Osteoblast (primary cell): ENCODE results near the gene ZNF350. TPM values are rescaled to one million over a fixed set of nuclear protein-coding genes. Genes with fewer than 3 reads are reported as not detected.

Source experiments
- DNase-seq: peaks from one replicate; pipeline ENCODE4 v3.0.0; 2011; ENCODE audit warnings: low spot score, mixed read lengths; ENCODE audit not compliant: insufficient read length; ENCODE audit errors: missing footprints
- H2AFZ ChIP-seq: 2 replicates; pipeline ENCODE4 v1.6.0; 2011; ENCODE audit warnings: mild to moderate bottlenecking, low read length
- H3K27ac ChIP-seq: 2 replicates; pipeline ENCODE4 v1.5.1; 2011; ENCODE audit warnings: mild to moderate bottlenecking, low read depth, low read length, moderate library complexity
- H3K27me3 ChIP-seq: 2 replicates; pipeline ENCODE4 v1.6.0; 2012; ENCODE audit warnings: mild to moderate bottlenecking, control low read depth, inconsistent platforms, low read length, moderate library complexity; ENCODE audit not compliant: insufficient read depth
- H3K36me3 ChIP-seq: 2 replicates; pipeline ENCODE4 v1.5.1; 2011; ENCODE audit warnings: mild to moderate bottlenecking, low read length, control low read depth, moderate library complexity; ENCODE audit not compliant: insufficient read depth
- H3K4me1 ChIP-seq: 2 replicates; pipeline ENCODE4 v1.5.1; 2011; ENCODE audit warnings: mild to moderate bottlenecking, low read length, control low read depth, moderate library complexity; ENCODE audit not compliant: insufficient read depth
- H3K4me2 ChIP-seq: 2 replicates; pipeline ENCODE4 v1.6.0; 2011; ENCODE audit warnings: mild to moderate bottlenecking, low read length; ENCODE audit not compliant: insufficient read depth
- H3K4me3 ChIP-seq: fragments of 200-600 bp; sonication (generic); 3 replicates; pipeline ENCODE4 v1.5.1; 2012; ENCODE audit warnings: mild to moderate bottlenecking, low read length, inconsistent platforms; ENCODE audit not compliant: insufficient read depth
- H3K79me2 ChIP-seq: 2 replicates; pipeline ENCODE4 v1.6.0; 2012; ENCODE audit warnings: mild to moderate bottlenecking, low read length, control low read depth, inconsistent platforms; ENCODE audit not compliant: insufficient read depth
- H3K9me3 ChIP-seq: 2 replicates; pipeline ENCODE4 v1.5.1; 2011; ENCODE audit warnings: low read depth, low read length, control low read depth
- H4K20me1 ChIP-seq: 2 replicates; pipeline ENCODE4 v1.6.0; 2012; ENCODE audit warnings: mild to moderate bottlenecking, low read length, control low read depth; ENCODE audit not compliant: insufficient read depth
- CTCF ChIP-seq: IDR thresholded peaks from 2 replicates; pipeline ENCODE4 v1.5.1; 2011; ENCODE audit warnings: mild to moderate bottlenecking, low read depth, low read length, moderate library complexity; ENCODE audit errors: extremely low read depth
- total RNA-seq: library from RNA; depleted of rRNA; stranded (reverse); fragments of >200 nt; gene quantifications from 2 replicates; pipeline ENCODE4 v1.2.3, GENCODE V29; 2012

The ZNF350 gene
- total RNA-seq, 1 donor, result 13.8 TPM

- Histone ChIP-seq H3K4me2 (peak within 1 kb of the TSS; percentile 82), H3K27me3 (no peaks in the 10 kb centered on the region), H4K20me1 (no peaks in the 10 kb centered on the region), H2AFZ (peak within 1 kb of the TSS; percentile 91), H3K4me1 (peaks cover 7% of the 10 kb centered on the region), H3K79me2 (peaks cover 13% of the 10 kb centered on the region), H3K27ac (peak within 1 kb of the TSS; percentile 35), H3K36me3 (peaks cover 15% of the 10 kb centered on the region), H3K4me3 (peak within 1 kb of the TSS; percentile 95), H3K9me3 (peaks cover 9% of the 10 kb centered on the region)
- TF ChIP-seq CTCF, result peak; percentile 27
- DNase-seq, result peak; percentile 89
These were observed 59.6 kb downstream of the ZNF350 start, which contains the start of gene ZNF613 for GRCh38 chr19:51926784-51927741. ZNF613 (plus strand) TSS chr19:51927472; CDS start chr19:51936221, 8,749 bp downstream.

GRCh38 chr19:51926426-51926783 is 60.2 kb downstream of the ZNF350 start:
- no peak for DNase-seq
- Histone ChIP-seq H4K20me1 (no peaks in the 10 kb centered on the region), H3K4me3 (peak overlapping the region; percentile 95), H3K27me3 (no peaks in the 10 kb centered on the region), H3K79me2 (peaks cover 13% of the 10 kb centered on the region), H3K4me2 (peak overlapping the region; percentile 82), H3K27ac (no peak overlapping the region), H2AFZ (peak overlapping the region; percentile 91), H3K4me1 (peaks cover 7% of the 10 kb centered on the region), H3K9me3 (peaks cover 13% of the 10 kb centered on the region), H3K36me3 (peaks cover 9% of the 10 kb centered on the region)
- TF ChIP-seq CTCF, result no peak

- Histone ChIP-seq H2AFZ (no peak overlapping the region), H3K79me2 (no peaks in the 10 kb centered on the region), H3K36me3 (no peaks in the 10 kb centered on the region), H3K4me1 (peaks cover 4% of the 10 kb centered on the region), H3K4me3 (no peak overlapping the region), H3K9me3 (peaks cover 19% of the 10 kb centered on the region), H4K20me1 (no peaks in the 10 kb centered on the region), H3K27me3 (no peaks in the 10 kb centered on the region), H3K4me2 (no peak overlapping the region), H3K27ac (no peak overlapping the region)
- TF ChIP-seq CTCF, result no peak
- no peak for DNase-seq
These were observed 64.7 kb downstream of the ZNF350 start for GRCh38 chr19:51921949-51922348.

- H3K27ac ChIP-seq, result no peak overlapping the region
- H3K4me3 ChIP-seq, result no peak overlapping the region
- H3K9me3 ChIP-seq, result peaks cover 29% of the 10 kb centered on the region
- H3K79me2 ChIP-seq, result no peaks in the 10 kb centered on the region
- H3K27me3 ChIP-seq, result no peaks in the 10 kb centered on the region
- no peaks in the 10 kb centered on the region for H3K36me3 ChIP-seq
- no peak overlapping the region for H2AFZ ChIP-seq
- TF ChIP-seq CTCF, result no peak
- no peaks in the 10 kb centered on the region for H3K4me1 ChIP-seq
- H4K20me1 ChIP-seq, result no peaks in the 10 kb centered on the region
- no peak for DNase-seq
- no peak overlapping the region for H3K4me2 ChIP-seq
These were observed 67.0 kb downstream of the ZNF350 start for GRCh38 chr19:51919606-51920005.
